ENCODE data around the gene MYO3B.

Gene MYO3B

GRCh38 chr2:170177950-170178781, at the start of gene MYO3B:
Gene MYO3B, plus strand, starts transcription at chr2:170178147. Its CDS starts 141 bp downstream, at chr2:170178288.
- no peak for DNase-seq (ENCODE audit: low read depth)

GRCh38 chr2:170139276-170139967, 38.5 kb upstream of the MYO3B start:
- no peak for DNase-seq (ENCODE audit: low read depth)

- DNase-seq (ENCODE audit: low read depth) = no peak
Observed at GRCh38 chr2:170140561-170140960, 37.4 kb upstream of the MYO3B start.

- DNase-seq (ENCODE audit: low read depth) = no peak
Observed at GRCh38 chr2:170141865-170142264, 36.1 kb upstream of the MYO3B start.

- no peak for DNase-seq (ENCODE audit: low read depth)
Observed at GRCh38 chr2:170142502-170142901, 35.4 kb upstream of the MYO3B start.

- DNase-seq (ENCODE audit: low read depth) = no peak
Observed at GRCh38 chr2:170143045-170143717, 34.8 kb upstream of the MYO3B start.

- no peak for DNase-seq (ENCODE audit: low read depth)
Observed at GRCh38 chr2:170144761-170145160, 33.2 kb upstream of the MYO3B start.

- no peak for DNase-seq (ENCODE audit: low read depth)
Observed at GRCh38 chr2:170145191-170145590, 32.8 kb upstream of the MYO3B start.

GRCh38 chr2:170145675-170146432, 32.1 kb upstream of the MYO3B start:
- no peak for DNase-seq (ENCODE audit: low read depth)

GRCh38 chr2:170146784-170147183, 31.2 kb upstream of the MYO3B start:
- DNase-seq (ENCODE audit: low read depth) = no peak

- DNase-seq (ENCODE audit: low read depth) = no peak
Observed at GRCh38 chr2:170147576-170147975, 30.4 kb upstream of the MYO3B start.

- DNase-seq (ENCODE audit: low read depth) = no peak
Observed at GRCh38 chr2:170148161-170148560, 29.8 kb upstream of the MYO3B start.

GRCh38 chr2:170152421-170152820, 25.5 kb upstream of the MYO3B start:
- no peak for DNase-seq (ENCODE audit: low read depth)

GRCh38 chr2:170155022-170155722, 22.8 kb upstream of the MYO3B start:
- no peak for DNase-seq (ENCODE audit: low read depth)

- no peak for DNase-seq (ENCODE audit: low read depth)
Observed at GRCh38 chr2:170155723-170156253, 22.2 kb upstream of the MYO3B start.

- no peak for DNase-seq (ENCODE audit: low read depth)
Observed at GRCh38 chr2:170156592-170156991, 21.4 kb upstream of the MYO3B start.

GRCh38 chr2:170157025-170157684, 20.8 kb upstream of the MYO3B start:
- DNase-seq (ENCODE audit: low read depth) = no peak

GRCh38 chr2:170159060-170159459, 18.9 kb upstream of the MYO3B start:
- no peak for DNase-seq (ENCODE audit: low read depth)

GRCh38 chr2:170161516-170162270, 16.3 kb upstream of the MYO3B start:
- DNase-seq (ENCODE audit: low read depth) = no peak

- DNase-seq (ENCODE audit: low read depth) = no peak
Observed at GRCh38 chr2:170162271-170162632, 15.7 kb upstream of the MYO3B start.

Measured in stimulated activated CD8-positive, alpha-beta memory T cell treated with anti-CD3 and anti-CD28 coated beads, Interleukin-15, amount 100 ng/mL, for 24 hours (primary cell).